NAMALWA (cell line): ENCODE results near the gene GALNT10.
"Not testable (repeated sequence)": the region's sequence is repeated elsewhere in the genome, so short reads cannot be mapped to it uniquely, and the experiment has no call there.

Source experiments
- DNase-seq: peaks from one replicate; pipeline ENCODE4 v3.0.0-alpha.2; 2015; ENCODE audit warnings: low spot score

GALNT10 gene

GRCh38 chr5:154190595-154191304, at the start of gene GALNT10:
Gene GALNT10, plus strand, starts transcription at chr5:154190733. Its CDS starts 134 bp downstream, at chr5:154190867.
- DNase-seq, result peak; percentile 66

GRCh38 chr5:154141745-154142221, 48.8 kb upstream of the GALNT10 start:
- no peak for DNase-seq

GRCh38 chr5:154143211-154143641, 47.3 kb upstream of the GALNT10 start:
- DNase-seq, result no peak

- no peak for DNase-seq
Observed at GRCh38 chr5:154145268-154145667, 45.3 kb upstream of the GALNT10 start.

- no peak for DNase-seq
Observed at GRCh38 chr5:154146409-154146808, 44.1 kb upstream of the GALNT10 start.

GRCh38 chr5:154147666-154148065, 42.9 kb upstream of the GALNT10 start:
- no peak for DNase-seq

GRCh38 chr5:154150471-154150870, 40.1 kb upstream of the GALNT10 start:
- not testable (repeated sequence) for DNase-seq

GRCh38 chr5:154157483-154158378, 32.8 kb upstream of the GALNT10 start:
- peak; percentile 30 for DNase-seq

- no peak for DNase-seq
Observed at GRCh38 chr5:154158379-154158737, 32.2 kb upstream of the GALNT10 start.

GRCh38 chr5:154159343-154159742, 31.2 kb upstream of the GALNT10 start:
- DNase-seq, result no peak

- DNase-seq, result no peak
Observed at GRCh38 chr5:154162539-154163151, 27.9 kb upstream of the GALNT10 start.

- no peak for DNase-seq
Observed at GRCh38 chr5:154163327-154164248, 26.9 kb upstream of the GALNT10 start.

GRCh38 chr5:154164249-154164581, 26.3 kb upstream of the GALNT10 start:
- DNase-seq, result no peak

GRCh38 chr5:154165886-154166285, 24.6 kb upstream of the GALNT10 start:
- no peak for DNase-seq

GRCh38 chr5:154166901-154167791, 23.4 kb upstream of the GALNT10 start:
- DNase-seq, result no peak

GRCh38 chr5:154168395-154168794, 22.1 kb upstream of the GALNT10 start:
- DNase-seq, result no peak

GRCh38 chr5:154172785-154173184, 17.7 kb upstream of the GALNT10 start:
- DNase-seq, result no peak

- DNase-seq, result no peak
Observed at GRCh38 chr5:154174091-154174490, 16.4 kb upstream of the GALNT10 start.

- DNase-seq, result no peak
Observed at GRCh38 chr5:154176181-154176580, 14.4 kb upstream of the GALNT10 start.

- no peak for DNase-seq
Observed at GRCh38 chr5:154178661-154179060, 11.9 kb upstream of the GALNT10 start.
